DND-41 (cell line): ENCODE data around the gene ATG101.

Experiments
- CTCF ChIP-seq: IDR thresholded peaks from 2 replicates; pipeline ENCODE4 v1.5.1; 2012; ENCODE audit warnings: borderline replicate concordance, low read length, moderate library complexity, mild to moderate bottlenecking; ENCODE audit not compliant: poor library complexity, severe bottlenecking; ENCODE audit errors: extremely low read depth
- EZH2 ChIP-seq: IDR thresholded peaks from 3 replicates; pipeline ENCODE4 v1.6.1; 2012; ENCODE audit warnings: borderline replicate concordance, low read depth, mild to moderate bottlenecking, moderate library complexity, low read length, inconsistent platforms; ENCODE audit not compliant: severe bottlenecking

DNA sequence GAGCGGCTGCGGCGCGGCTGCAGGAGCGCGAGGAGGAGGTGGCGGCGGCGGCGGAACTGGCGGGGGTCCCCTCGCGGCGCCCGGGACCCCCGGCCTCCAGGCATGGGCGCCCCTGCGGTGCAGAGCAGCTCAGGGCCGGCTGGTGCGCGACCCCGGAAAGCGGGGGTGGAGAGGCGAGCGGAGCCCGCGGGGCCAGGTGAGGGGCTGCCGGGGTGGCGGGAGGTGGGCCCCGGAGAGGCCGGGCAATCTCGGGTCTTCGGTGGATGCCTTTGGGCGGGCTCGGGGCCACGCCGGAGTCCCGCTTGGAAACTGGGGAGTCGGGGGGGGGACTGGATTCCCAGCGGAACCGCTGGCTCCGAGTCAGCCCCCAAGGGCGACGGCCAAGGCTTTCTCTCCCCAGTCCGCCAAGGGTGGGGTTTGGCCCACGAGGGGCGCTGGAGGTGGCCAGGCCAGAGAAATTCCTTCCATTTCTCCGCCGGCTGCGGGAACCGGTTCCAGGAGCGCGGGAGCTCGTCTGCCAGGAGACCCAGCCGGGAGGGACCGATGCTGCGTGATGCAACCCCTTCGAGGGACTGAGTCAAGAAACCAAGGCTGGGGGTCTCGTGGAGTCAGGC lies 32.4 kb upstream of the ATG101 start:
- TF ChIP-seq EZH2: peak; percentile 82
- no peak for TF ChIP-seq CTCF
